ENCODE measurements around the gene PEA15.

The PEA15 gene

GRCh38 chr1:160178731-160179130 is 26.5 kb upstream of the PEA15 start:
- DNase-seq (ENCODE audit: low read depth in 2 of 3, low spot score in 2 of 3) = no peak

GRCh38 chr1:160179336-160179735 is 25.8 kb upstream of the PEA15 start:
- DNase-seq (ENCODE audit: low read depth in 2 of 3, low spot score in 2 of 3) = no peak

- no peak for DNase-seq (ENCODE audit: low read depth in 2 of 3, low spot score in 2 of 3)
Measured at GRCh38 chr1:160186246-160186645, 18.9 kb upstream of the PEA15 start.

GRCh38 chr1:160186729-160187128 is 18.5 kb upstream of the PEA15 start:
- no peak for DNase-seq (ENCODE audit: low read depth in 2 of 3, low spot score in 2 of 3)

- DNase-seq (ENCODE audit: low read depth in 2 of 3, low spot score in 2 of 3) = no peak
Measured at GRCh38 chr1:160187407-160187806, 17.8 kb upstream of the PEA15 start.

GRCh38 chr1:160188341-160188740 is 16.8 kb upstream of the PEA15 start:
- DNase-seq (ENCODE audit: low read depth in 2 of 3, low spot score in 2 of 3) = no peak

GRCh38 chr1:160189649-160190625 is 15.2 kb upstream of the PEA15 start, which contains the start of gene CASQ1:
Gene CASQ1, plus strand, starts transcription at chr1:160190575. Its CDS starts 177 bp downstream, at chr1:160190752.
- DNase-seq (ENCODE audit: low read depth in 2 of 3, low spot score in 2 of 3) = no peak

- no peak for DNase-seq (ENCODE audit: low read depth in 2 of 3, low spot score in 2 of 3)
Measured at GRCh38 chr1:160191756-160192155, 13.4 kb upstream of the PEA15 start.

- DNase-seq (ENCODE audit: low read depth in 2 of 3, low spot score in 2 of 3) = no peak
Measured at GRCh38 chr1:160192234-160192633, 12.9 kb upstream of the PEA15 start.

- DNase-seq (ENCODE audit: low read depth in 2 of 3, low spot score in 2 of 3) = peak; percentile 53 to 90 (median 86)
Measured at GRCh38 chr1:160193091-160193819, 11.9 kb upstream of the PEA15 start.

GRCh38 chr1:160193832-160194736 is 11.1 kb upstream of the PEA15 start:
- no peak for DNase-seq (ENCODE audit: low read depth in 2 of 3, low spot score in 2 of 3)

GRCh38 chr1:160194737-160195059 is 10.5 kb upstream of the PEA15 start:
- DNase-seq (ENCODE audit: low read depth in 2 of 3, low spot score in 2 of 3) = no peak

- no peak for DNase-seq (ENCODE audit: low read depth in 2 of 3, low spot score in 2 of 3)
Measured at GRCh38 chr1:160196143-160196542, 9.0 kb upstream of the PEA15 start.

- no peak for DNase-seq (ENCODE audit: low read depth in 2 of 3, low spot score in 2 of 3)
Measured at GRCh38 chr1:160197231-160197630, 8.0 kb upstream of the PEA15 start.

GRCh38 chr1:160200786-160201185 is 4.4 kb upstream of the PEA15 start:
- no peak for DNase-seq (ENCODE audit: low read depth in 2 of 3, low spot score in 2 of 3)

GRCh38 chr1:160204526-160205241 is 500 bp upstream of the PEA15 start:
- no peak for DNase-seq (ENCODE audit: low read depth in 2 of 3, low spot score in 2 of 3)

- DNase-seq (ENCODE audit: low read depth in 2 of 3, low spot score in 2 of 3) = peak in 1 of 3 experiments; percentile 15
Measured at GRCh38 chr1:160206036-160206389, 829 bp downstream of the PEA15 start.

- no peak for DNase-seq (ENCODE audit: low read depth in 2 of 3, low spot score in 2 of 3)
Measured at GRCh38 chr1:160206421-160207117, 1.4 kb downstream of the PEA15 start.

GRCh38 chr1:160207118-160207650 is 2.0 kb downstream of the PEA15 start:
- DNase-seq (ENCODE audit: low read depth in 2 of 3, low spot score in 2 of 3) = no peak

Measured in activated CD8-positive, alpha-beta memory T cell treated with anti-CD3 and anti-CD28 coated beads for 48 hours (primary cell).